ENCODE results near the gene IGFALS. TPM values are rescaled to one million over a fixed set of nuclear protein-coding genes. Genes with fewer than 3 reads are reported as not detected.

The IGFALS gene
- total RNA-seq, 2 donors from 2014 or later, result 0.12 TPM; not detected in 1

- ATAC-seq (no peak), DNase-seq (ENCODE audit: low spot score) (no peak)
- Mint-ChIP-seq H3K27ac (no peak overlapping the region), H3K4me3 (no peak overlapping the region), H3K4me1 (ENCODE audit: low read depth in 2 of 2) (peaks cover under 1 to 7% of the 10 kb centered on the region in 2 donors), H3K9me3 (no peaks in the 10 kb centered on the region), H3K36me3 (no peaks in the 10 kb centered on the region), H3K27me3 (no peaks in the 10 kb centered on the region)
Observed at GRCh38 chr16:1764971-1765370, 28.5 kb downstream of the IGFALS start.

GRCh38 chr16:1763521-1764511 lies 29.7 kb downstream of the IGFALS start:
- peaks cover 0 to 7% of the 10 kb centered on the region in 2 donors for H3K4me1 Mint-ChIP-seq (ENCODE audit: low read depth in 2 of 2)
- H3K9me3 Mint-ChIP-seq, result no peaks in the 10 kb centered on the region
- no peaks in the 10 kb centered on the region for H3K27me3 Mint-ChIP-seq
- no peaks in the 10 kb centered on the region for H3K36me3 Mint-ChIP-seq
- DNase-seq (ENCODE audit: low spot score), result no peak
- no peak for ATAC-seq
- H3K27ac Mint-ChIP-seq, result no peak overlapping the region
- no peak overlapping the region for H3K4me3 Mint-ChIP-seq

GRCh38 chr16:1762879-1763520 lies 30.5 kb downstream of the IGFALS start:
- Mint-ChIP-seq H3K27me3 (no peaks in the 10 kb centered on the region), H3K36me3 (no peaks in the 10 kb centered on the region), H3K27ac (no peak overlapping the region), H3K4me3 (no peak overlapping the region), H3K9me3 (no peaks in the 10 kb centered on the region), H3K4me1 (ENCODE audit: low read depth in 2 of 2) (peaks cover 0 to 5% of the 10 kb centered on the region in 2 donors)
- DNase-seq (ENCODE audit: low spot score) (no peak), ATAC-seq (no peak)

GRCh38 chr16:1762196-1762878 lies 31.2 kb downstream of the IGFALS start:
- no peaks in the 10 kb centered on the region for H3K36me3 Mint-ChIP-seq
- no peak for DNase-seq (ENCODE audit: low spot score)
- no peak overlapping the region for H3K4me3 Mint-ChIP-seq
- ATAC-seq, result no peak
- no peaks in the 10 kb centered on the region for H3K9me3 Mint-ChIP-seq
- peaks cover 0 to 8% of the 10 kb centered on the region in 2 donors for H3K4me1 Mint-ChIP-seq (ENCODE audit: low read depth in 2 of 2)
- H3K27me3 Mint-ChIP-seq, result no peaks in the 10 kb centered on the region
- H3K27ac Mint-ChIP-seq, result no peak overlapping the region

GRCh38 chr16:1761751-1762150 lies 31.8 kb downstream of the IGFALS start:
- Mint-ChIP-seq H3K4me1 (ENCODE audit: low read depth in 2 of 2) (peaks cover 5 to 9% of the 10 kb centered on the region in 2 donors), H3K27me3 (no peaks in the 10 kb centered on the region), H3K36me3 (no peaks in the 10 kb centered on the region), H3K27ac (no peak overlapping the region), H3K4me3 (no peak overlapping the region), H3K9me3 (no peaks in the 10 kb centered on the region)
- DNase-seq (ENCODE audit: low spot score) (no peak), ATAC-seq (no peak)

GRCh38 chr16:1760911-1761310 lies 32.6 kb downstream of the IGFALS start:
- Mint-ChIP-seq H3K36me3 (no peaks in the 10 kb centered on the region), H3K27me3 (no peaks in the 10 kb centered on the region), H3K4me3 (no peak overlapping the region), H3K4me1 (ENCODE audit: low read depth in 2 of 2) (peaks cover 8 to 11% of the 10 kb centered on the region in 2 donors), H3K27ac (no peak overlapping the region), H3K9me3 (no peaks in the 10 kb centered on the region)
- no peak for DNase-seq (ENCODE audit: low spot score)
- ATAC-seq, result no peak

- Mint-ChIP-seq H3K36me3 (no peaks in the 10 kb centered on the region), H3K27ac (no peak overlapping the region), H3K4me1 (ENCODE audit: low read depth in 2 of 2) (peaks cover 8 to 11% of the 10 kb centered on the region in 2 donors), H3K27me3 (no peaks in the 10 kb centered on the region), H3K4me3 (no peak overlapping the region), H3K9me3 (no peaks in the 10 kb centered on the region)
- no peak for ATAC-seq
- no peak for DNase-seq (ENCODE audit: low spot score)
Observed at GRCh38 chr16:1759511-1759910, 34.0 kb downstream of the IGFALS start.

GRCh38 chr16:1758923-1759322 lies 34.6 kb downstream of the IGFALS start:
- Mint-ChIP-seq H3K4me1 (ENCODE audit: low read depth in 2 of 2) (peaks cover 8 to 11% of the 10 kb centered on the region in 2 donors), H3K4me3 (no peak overlapping the region), H3K27me3 (no peaks in the 10 kb centered on the region), H3K27ac (no peak overlapping the region), H3K36me3 (no peaks in the 10 kb centered on the region), H3K9me3 (no peaks in the 10 kb centered on the region)
- ATAC-seq (no peak), DNase-seq (ENCODE audit: low spot score) (no peak)

GRCh38 chr16:1757714-1758461 lies 35.6 kb downstream of the IGFALS start:
- ATAC-seq (no peak), DNase-seq (ENCODE audit: low spot score) (no peak)
- Mint-ChIP-seq H3K9me3 (no peaks in the 10 kb centered on the region), H3K27ac (no peak overlapping the region), H3K27me3 (no peaks in the 10 kb centered on the region), H3K4me3 (no peak overlapping the region), H3K36me3 (no peaks in the 10 kb centered on the region), H3K4me1 (ENCODE audit: low read depth in 2 of 2) (peaks cover 8 to 11% of the 10 kb centered on the region in 2 donors)

- H3K4me3 Mint-ChIP-seq, result no peak overlapping the region
- H3K27me3 Mint-ChIP-seq, result no peaks in the 10 kb centered on the region
- no peak for DNase-seq (ENCODE audit: low spot score)
- peaks cover 8% of the 10 kb centered on the region in 2 donors for H3K4me1 Mint-ChIP-seq (ENCODE audit: low read depth in 2 of 2)
- ATAC-seq, result no peak
- H3K27ac Mint-ChIP-seq, result no peak overlapping the region
- no peaks in the 10 kb centered on the region for H3K36me3 Mint-ChIP-seq
- no peaks in the 10 kb centered on the region for H3K9me3 Mint-ChIP-seq
Observed at GRCh38 chr16:1754204-1754603, 39.3 kb downstream of the IGFALS start.

GRCh38 chr16:1752853-1753252 lies 40.7 kb downstream of the IGFALS start:
- Mint-ChIP-seq H3K27ac (no peak overlapping the region), H3K36me3 (no peaks in the 10 kb centered on the region), H3K4me1 (ENCODE audit: low read depth in 2 of 2) (peaks cover 7 to 8% of the 10 kb centered on the region in 2 donors), H3K4me3 (no peak overlapping the region), H3K9me3 (no peaks in the 10 kb centered on the region), H3K27me3 (no peaks in the 10 kb centered on the region)
- no peak for DNase-seq (ENCODE audit: low spot score)
- no peak for ATAC-seq

GRCh38 chr16:1751946-1752345 lies 41.6 kb downstream of the IGFALS start:
- no peak for ATAC-seq
- Mint-ChIP-seq H3K27me3 (no peaks in the 10 kb centered on the region), H3K4me3 (no peak overlapping the region), H3K27ac (no peak overlapping the region), H3K36me3 (no peaks in the 10 kb centered on the region), H3K9me3 (no peaks in the 10 kb centered on the region), H3K4me1 (ENCODE audit: low read depth in 2 of 2) (peaks cover 3 to 4% of the 10 kb centered on the region in 2 donors)
- no peak for DNase-seq (ENCODE audit: low spot score)
